Neural progenitor cell (in vitro differentiated cells): ENCODE results near the gene CRIP2. TPM values are rescaled to one million over a fixed set of nuclear protein-coding genes. Genes with fewer than 3 reads are reported as not detected.

ENCODE experiments used
- DNase-seq: peaks from one replicate; pipeline ENCODE4 v3.0.0-alpha.2; 2016; ENCODE audit warnings: low spot score
- H2AFZ ChIP-seq: fragments of 200-600 bp; sonication (generic); replicated peaks from 2 replicates; pipeline ENCODE4 v1.6.1; 2016; ENCODE audit warnings: antibody characterized with exemption
- H3F3A ChIP-seq: fragments of 200-600 bp; sonication (generic); 2 replicates; pipeline ENCODE4 v1.6.1; 2016; ENCODE audit warnings: antibody characterized with exemption, low read depth
- H3K27ac ChIP-seq: fragments of 200-600 bp; sonication (generic); 2 replicates; pipeline ENCODE4 v1.5.1; 2016; ENCODE audit warnings: mild to moderate bottlenecking
- H3K27me3 ChIP-seq: fragments of 200-600 bp; sonication (generic); 2 replicates; pipeline ENCODE4 v1.6.1; 2016; ENCODE audit warnings: mild to moderate bottlenecking, moderate library complexity
- H3K36me3 ChIP-seq: fragments of 200-600 bp; sonication (generic); 2 replicates; pipeline ENCODE4 v1.5.1; 2016
- H3K4me1 ChIP-seq: fragments of 200-600 bp; sonication (generic); 2 replicates; pipeline ENCODE4 v1.6.1; 2016; ENCODE audit warnings: mixed run types
- H3K4me2 ChIP-seq: fragments of 200-600 bp; sonication (generic); 2 replicates; pipeline ENCODE4 v1.6.1; 2016
- H3K4me3 ChIP-seq: fragments of 200-600 bp; sonication (generic); 2 replicates; pipeline ENCODE4 v1.5.1; 2016
- H3K79me2 ChIP-seq: fragments of 200-600 bp; sonication (generic); 2 replicates; pipeline ENCODE4 v1.6.1; 2016; ENCODE audit warnings: low read depth
- H3K9ac ChIP-seq: fragments of 200-600 bp; sonication (generic); 2 replicates; pipeline ENCODE4 v1.6.1; 2016
- H3K9me3 ChIP-seq: fragments of 200-600 bp; sonication (generic); 2 replicates; pipeline ENCODE4 v1.5.1; 2016; ENCODE audit warnings: low read depth
- H4K20me1 ChIP-seq: fragments of 200-600 bp; sonication (generic); 2 replicates; pipeline ENCODE4 v1.6.1; 2016; ENCODE audit warnings: low read depth
- H3K27ac Mint-ChIP-seq: 3 replicates; pipeline ENCODE4 v1.8.0; 2021; ENCODE audit warnings: mixed read lengths
- H3K27me3 Mint-ChIP-seq: 2 replicates; pipeline ENCODE4 v1.8.0; 2022; ENCODE audit warnings: low read depth, mild to moderate bottlenecking, inconsistent platforms, moderate library complexity, mixed read lengths; ENCODE audit not compliant: insufficient read depth
- H3K36me3 Mint-ChIP-seq: 3 replicates; pipeline ENCODE4 v1.8.0; 2021; ENCODE audit warnings: mixed read lengths
- H3K4me1 Mint-ChIP-seq: 3 replicates; pipeline ENCODE4 v1.8.0; 2021; ENCODE audit warnings: mixed read lengths
- H3K4me3 Mint-ChIP-seq: 3 replicates; pipeline ENCODE4 v1.8.0; 2021; ENCODE audit warnings: mild to moderate bottlenecking, moderate library complexity, mixed read lengths
- H3K9me3 Mint-ChIP-seq: 3 replicates; pipeline ENCODE4 v1.8.0; 2020; ENCODE audit warnings: mixed read lengths
- CTCF ChIP-seq: fragments of 200-600 bp; sonication (generic); IDR thresholded peaks from 2 replicates; pipeline ENCODE4 v1.5.1; 2017; ENCODE audit warnings: antibody characterized with exemption, mild to moderate bottlenecking
- EZH2 ChIP-seq: fragments of 200-600 bp; sonication (generic); IDR thresholded peaks from 2 replicates; pipeline ENCODE4 v1.6.1; 2017; ENCODE audit warnings: antibody characterized with exemption, mild to moderate bottlenecking, moderate library complexity
- EZH2phosphoT487 ChIP-seq: fragments of 200-600 bp; sonication (generic); IDR thresholded peaks from 2 replicates; pipeline ENCODE4 v1.6.1; 2017; ENCODE audit warnings: antibody characterized with exemption
- total RNA-seq: library from RNA; depleted of rRNA; stranded (reverse); fragments of >200 nt; gene quantifications from 2 replicates; pipeline ENCODE4 v1.2.3, GENCODE V29; 2015; ENCODE audit warnings: low replicate concordance

The CRIP2 gene
- total RNA-seq, 1 donor from 2014 or later = 0.30 TPM

DNA sequence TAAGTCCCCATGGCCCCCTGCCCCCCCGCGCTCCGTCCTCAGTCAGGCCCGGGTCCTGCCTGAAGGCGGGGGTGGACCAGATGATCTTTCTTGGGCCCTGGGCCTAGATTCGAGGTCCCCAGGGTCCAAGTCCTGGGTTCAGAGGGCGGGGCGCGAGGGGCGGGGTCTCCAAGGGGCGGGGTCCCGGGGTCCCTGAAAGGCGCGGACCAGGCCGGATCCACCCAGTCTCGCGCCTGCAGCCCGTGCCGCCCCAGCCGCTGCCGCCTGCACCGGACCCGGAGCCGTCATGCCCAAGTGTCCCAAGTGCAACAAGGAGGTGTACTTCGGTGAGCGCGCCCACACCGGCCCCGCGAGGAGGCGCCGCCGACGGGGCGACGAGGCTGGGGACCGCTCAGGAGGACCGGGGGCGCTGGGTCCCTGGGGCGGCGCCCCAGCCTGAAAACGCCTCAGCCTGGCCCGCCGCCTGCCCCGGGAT, 12.4 kb downstream of the CRIP2 start:
- Mint-ChIP-seq H3K27me3 (peaks cover 15% of the 10 kb centered on the region), H3K9me3 (no peaks in the 10 kb centered on the region), H3K36me3 (no peaks in the 10 kb centered on the region), H3K4me1 (peaks cover 34% of the 10 kb centered on the region), H3K4me3 (peak overlapping the region; percentile 78), H3K27ac (no peak overlapping the region)
- Histone ChIP-seq H3K4me1 (peaks cover 29% of the 10 kb centered on the region), H3K4me2 (peak overlapping the region; percentile 69), H2AFZ (no peak overlapping the region), H3K27me3 (peaks cover 58% of the 10 kb centered on the region), H3F3A (peaks cover 31% of the 10 kb centered on the region), H3K27ac (no peak overlapping the region), H3K79me2 (no peaks in the 10 kb centered on the region), H3K4me3 (peak overlapping the region; percentile 42), H3K9me3 (no peaks in the 10 kb centered on the region), H3K9ac (no peak overlapping the region), H3K36me3 (no peaks in the 10 kb centered on the region), H4K20me1 (peaks cover 13% of the 10 kb centered on the region)
- TF ChIP-seq EZH2 (peak; percentile 10), CTCF (no peak)
- peak; percentile 45 for DNase-seq

- Mint-ChIP-seq H3K4me1 (peaks cover 29% of the 10 kb centered on the region), H3K4me3 (peak overlapping the region; percentile 71), H3K27ac (no peak overlapping the region), H3K9me3 (no peaks in the 10 kb centered on the region), H3K27me3 (peaks cover 15% of the 10 kb centered on the region), H3K36me3 (no peaks in the 10 kb centered on the region)
- Histone ChIP-seq H3K9me3 (no peaks in the 10 kb centered on the region), H3K9ac (no peak overlapping the region), H3K4me2 (peak overlapping the region; percentile 69), H3K36me3 (no peaks in the 10 kb centered on the region), H3K27me3 (peaks cover 53% of the 10 kb centered on the region), H3K4me1 (peaks cover 29% of the 10 kb centered on the region), H3K27ac (no peak overlapping the region), H3K79me2 (no peaks in the 10 kb centered on the region), H3K4me3 (peak overlapping the region; percentile 42), H4K20me1 (peaks cover 13% of the 10 kb centered on the region), H2AFZ (no peak overlapping the region), H3F3A (peaks cover 32% of the 10 kb centered on the region)
- peak; percentile 58 for DNase-seq
- TF ChIP-seq EZH2phosphoT487 = no peak
- no peak for TF ChIP-seq EZH2
- no peak for TF ChIP-seq CTCF
Measured at GRCh38 chr14:105487449-105487985, 12.9 kb downstream of the CRIP2 start.

- Histone ChIP-seq H2AFZ (no peak overlapping the region), H3K4me3 (peak overlapping the region; percentile 42), H3K4me2 (peak overlapping the region; percentile 99), H3K27me3 (peaks cover 47% of the 10 kb centered on the region), H3K9ac (no peak overlapping the region), H3K27ac (no peak overlapping the region), H3F3A (peaks cover 32% of the 10 kb centered on the region), H3K9me3 (no peaks in the 10 kb centered on the region), H3K4me1 (peaks cover 29% of the 10 kb centered on the region), H3K79me2 (no peaks in the 10 kb centered on the region), H4K20me1 (peaks cover 13% of the 10 kb centered on the region), H3K36me3 (no peaks in the 10 kb centered on the region)
- H3K9me3 Mint-ChIP-seq = no peaks in the 10 kb centered on the region
- H3K4me3 Mint-ChIP-seq = peak overlapping the region; percentile 83
- no peaks in the 10 kb centered on the region for H3K36me3 Mint-ChIP-seq
- peaks cover 28% of the 10 kb centered on the region for H3K4me1 Mint-ChIP-seq
- TF ChIP-seq EZH2phosphoT487 (no peak), EZH2 (no peak), CTCF (no peak)
- H3K27ac Mint-ChIP-seq = no peak overlapping the region
- H3K27me3 Mint-ChIP-seq = peaks cover 12% of the 10 kb centered on the region
- DNase-seq = no peak
Measured at GRCh38 chr14:105487986-105488777, 13.6 kb downstream of the CRIP2 start.
